CD4-positive, alpha-beta T cell treated with Interleukin-6 at 100 ng/mL for 8 hours (primary cell): ENCODE data around the gene BPIFB1.

Experiments
- DNase-seq: peaks from one replicate; pipeline ENCODE4 v3.0.0-alpha.2; 2020; ENCODE audit warnings: mixed read lengths, low spot score

BPIFB1 gene

GRCh38 chr20:33325350-33325749, 42.3 kb downstream of the BPIFB1 start:
- DNase-seq: no peak

- DNase-seq: no peak
Measured at GRCh38 chr20:33328157-33329137, 45.4 kb downstream of the BPIFB1 start.

GRCh38 chr20:33332905-33333456, 50.0 kb downstream of the BPIFB1 start:
- no peak for DNase-seq

GRCh38 chr20:33333616-33334015, 50.6 kb downstream of the BPIFB1 start:
- no peak for DNase-seq

GRCh38 chr20:33334111-33334510, 51.1 kb downstream of the BPIFB1 start:
- no peak for DNase-seq

GRCh38 chr20:33336375-33336774, 53.4 kb downstream of the BPIFB1 start:
- DNase-seq: no peak

- no peak for DNase-seq
Measured at GRCh38 chr20:33337119-33337518, 54.1 kb downstream of the BPIFB1 start.

GRCh38 chr20:33337531-33338165, 54.6 kb downstream of the BPIFB1 start:
- no peak for DNase-seq

GRCh38 chr20:33338467-33339258, 55.6 kb downstream of the BPIFB1 start:
- no peak for DNase-seq

GRCh38 chr20:33339515-33340058, 56.6 kb downstream of the BPIFB1 start:
- DNase-seq: no peak

- DNase-seq: no peak
Measured at GRCh38 chr20:33343521-33343920, 60.5 kb downstream of the BPIFB1 start.

- DNase-seq: no peak
Measured at GRCh38 chr20:33345342-33345741, 62.3 kb downstream of the BPIFB1 start.

GRCh38 chr20:33348136-33348937, 65.3 kb downstream of the BPIFB1 start:
- DNase-seq: no peak

- no peak for DNase-seq
Measured at GRCh38 chr20:33349493-33349892, 66.5 kb downstream of the BPIFB1 start.

- no peak for DNase-seq
Measured at GRCh38 chr20:33351696-33352095, 68.7 kb downstream of the BPIFB1 start.

GRCh38 chr20:33352258-33353012, 69.4 kb downstream of the BPIFB1 start:
- no peak for DNase-seq

- DNase-seq: no peak
Measured at GRCh38 chr20:33353013-33353402, 70.0 kb downstream of the BPIFB1 start.
